Ovary (tissue), 9 donors: ENCODE data around the gene SGK1. TPM values are rescaled to one million over a fixed set of nuclear protein-coding genes. Genes with fewer than 3 reads are reported as not detected.
A peak's percentile ranks its signal among the peaks of the same experiment; 100 is the strongest.
"Not testable (repeated sequence)": the region's sequence is repeated elsewhere in the genome, so short reads cannot be mapped to it uniquely, and the experiment has no call there.

ENCODE experiments used
- DNase-seq, 5 donors: peaks; one replicate each; pipeline ENCODE4 v3.0.0-alpha.2; 2019 to 2020
- H3K27ac ChIP-seq, 2 donors: fragments of 200-600 bp; one replicate each; pipeline versions ENCODE4 v1.5.1 to v1.8.0; 2019 to 2022
- H3K27me3 ChIP-seq: fragments of 200-600 bp; one replicate; pipeline ENCODE4 v1.8.0; 2022
- H3K36me3 ChIP-seq: fragments of 200-600 bp; sonication (generic); one replicate; pipeline ENCODE4 v1.5.1; 2019
- H3K4me1 ChIP-seq: one replicate; pipeline ENCODE4 v1.8.1; 2013; ENCODE audit warnings: mild to moderate bottlenecking, moderate library complexity; ENCODE audit not compliant: insufficient read depth
- H3K4me3 ChIP-seq: fragments of 200-600 bp; sonication (generic); one replicate; pipeline ENCODE4 v1.5.1; 2017
- H3K9me3 ChIP-seq, 2 donors: fragments of 200-600 bp in 1 of 2; sonication (generic) in 1 of 2; one replicate each; pipeline versions ENCODE4 v1.5.1 to v1.8.1; 2013 to 2019; ENCODE audit warnings: mild to moderate bottlenecking in 1 of 2, moderate library complexity in 1 of 2
- CTCF ChIP-seq, 3 donors: fragments of 450-650 bp in 2 of 3; fragments of 200-600 bp in 1 of 3; IDR thresholded peaks; one replicate each; pipeline versions ENCODE4 v1.5.1 to v1.8.0; 2016 to 2022; ENCODE audit warnings: antibody characterized with exemption in 3 of 3, mild to moderate bottlenecking in 1 of 3
- EP300 ChIP-seq: sonication (generic); formaldehyde crosslinking; IDR thresholded peaks from one replicate; pipeline ENCODE4 v1.6.1; 2017; ENCODE audit warnings: antibody characterized with exemption
- POLR2A ChIP-seq: fragments of 450-650 bp; IDR thresholded peaks from one replicate; pipeline ENCODE4 v1.6.1; 2017; ENCODE audit warnings: antibody characterized with exemption, mild to moderate bottlenecking, moderate library complexity
- WGBS, 3 donors: extraction: QIAGEN DNeasy Blood & Tissue Kit in 1 of 3; methylation state at CpG; one replicate each; pipeline versions ENCODE4 v1.1.5 to v1.1.7; 2013 to 2017; 5-methylcytosine and 5-hydroxymethylcytosine counted together
- intact Hi-C, 4 donors: fragments of 100-400 bp; cut with DNase I; formaldehyde crosslinking; loops; one replicate each; pipeline versions ENCODE4 v1.11.0 to v1.15.1; 2022 to 2023
- polyA plus RNA-seq, 2 donors: library from polyadenylated mRNA; stranded (reverse); fragments of 200-250 nt in 1 of 2; fragments of 350-450 nt in 1 of 2; fragmentation: Illumina TruSeq in 1 of 2; extraction: RNeasy Lipid Tissue Mini Kit (QIAGEN cat#74804) in 1 of 2; gene quantifications; one replicate each; pipeline ENCODE4 v1.2.3, GENCODE V29; 2013 to 2014
- total RNA-seq, 7 donors: library from RNA; depleted of rRNA in 2 of 7; stranded (reverse); fragments of >200 nt in 2 of 7; fragmentation: NEBNext Ultra II Directional in 3 of 7; extraction: Animal tissue kit (Norgen Biotek cat#: 25700) in 3 of 7; gene quantifications; one replicate each; pipeline versions ENCODE4 v1.1.0 to v1.2.4, GENCODE V29; 2016 to 2023
- donor health status: DM: no; HTN: no; CAD: no; lungs with moderate emphysema.
- donor health status: DM: no; HTN: no; CAD: no.
- donor health status: Bipolar disorder and iron deficiency.
- donor health status: DM: yes; HTN: yes; CAD: no.
- donor health status: DM: no; HTN: no; CAD: no.
- donor health status: DM: yes; HTN: yes; CAD: no.

Gene SGK1
- total and polyA plus RNA-seq, 9 donors = 124 to 610 (median 174) TPM

GRCh38 chr6:134321246-134321645 is 3.3 kb upstream of the SGK1 start:
- no peak for DNase-seq
- no peak for TF ChIP-seq EP300
- TF ChIP-seq CTCF (IDR thresholded peaks at IDR 0.05) = no peak
- no peak for TF ChIP-seq POLR2A
- Histone ChIP-seq H3K4me3 (no peak overlapping the region), H3K27ac (no peak overlapping the region), H3K9me3 (no peaks in the 10 kb centered on the region), H3K27me3 (no peaks in the 10 kb centered on the region), H3K4me1 (no peaks in the 10 kb centered on the region), H3K36me3 (no peaks in the 10 kb centered on the region)
- intact Hi-C loops = no loop called here
- 92 to 93% (median 92%) methylated on average over 3 of the region's 3 CpGs for WGBS, 3 donors

- not testable (repeated sequence) for H3K4me1 ChIP-seq, H3K27me3 ChIP-seq, H3K9me3 ChIP-seq, DNase-seq, H3K4me3 ChIP-seq, H3K36me3 ChIP-seq, H3K27ac ChIP-seq
- intact Hi-C loops = loop anchor here in 3 of 4 donors (5.0 to 10.0 kb wide), 3 partner anchors 75 to 315 kb away; no protein-coding TSS in a partner anchor
- WGBS, 3 donors = 47 to 89% (median 84%) methylated on average over 2 of the region's 2 CpGs
These were observed 1.8 kb upstream of the SGK1 start for GRCh38 chr6:134319686-134320085.

DNA sequence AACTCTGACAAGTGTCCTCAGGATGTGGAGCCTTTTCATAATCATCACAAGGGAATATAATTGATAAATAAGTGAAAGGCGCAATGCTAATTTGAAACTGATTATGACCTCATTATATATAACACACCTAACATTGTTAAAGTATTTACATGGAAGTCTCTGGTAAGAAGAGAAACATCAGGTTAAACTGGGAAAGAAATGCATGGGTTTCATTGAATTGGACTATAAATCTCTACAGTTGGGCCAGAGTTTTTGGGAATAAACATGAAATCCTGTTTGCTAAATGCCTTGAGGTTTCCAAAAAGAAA is 1.0 kb upstream of the SGK1 start:
- 94 to 100% (median 97%) methylated on average over 1 of the region's 1 CpG for WGBS, 3 donors
- intact Hi-C loops = loop anchor here in 3 of 4 donors (5.0 to 10.0 kb wide), 3 partner anchors 74 to 316 kb away; no protein-coding TSS in a partner anchor
- no peak for TF ChIP-seq POLR2A
- no peak for TF ChIP-seq CTCF (IDR thresholded peaks at IDR 0.05)
- no peak for TF ChIP-seq EP300

DNA sequence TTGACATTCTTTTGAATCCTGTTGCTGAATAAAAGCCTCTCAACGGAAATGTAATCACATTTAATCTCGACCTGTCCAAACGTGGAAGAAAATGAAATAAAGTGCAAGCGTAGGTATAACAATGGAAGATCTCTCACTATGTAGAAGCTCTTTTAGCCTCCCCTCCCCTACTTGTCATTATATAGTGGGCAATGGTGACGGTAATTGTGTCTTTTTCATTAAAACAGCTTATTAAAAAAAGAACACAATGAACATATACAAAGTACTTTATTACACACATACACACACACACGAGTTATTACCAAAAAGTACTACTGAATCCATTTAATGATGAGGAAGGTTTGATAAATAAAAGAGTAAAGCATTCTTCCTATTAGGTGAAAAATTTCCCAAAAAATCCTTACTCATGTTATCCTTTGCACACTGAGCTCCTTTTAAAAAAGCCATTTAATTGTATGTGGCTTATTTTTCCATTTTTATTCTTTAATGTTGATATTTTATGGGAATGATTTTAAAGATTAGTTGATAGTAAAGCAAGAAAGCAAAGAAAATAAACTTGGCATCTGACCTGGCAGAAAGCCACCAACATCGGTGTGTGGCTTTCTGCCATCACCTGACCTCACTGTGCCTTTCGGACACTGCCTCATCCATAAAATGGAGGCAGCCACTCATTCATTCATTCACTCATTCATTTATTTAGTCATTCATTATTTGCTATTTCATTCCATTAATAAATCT is 493 bp upstream of the SGK1 start:
- intact Hi-C loops = loop anchor here in 3 of 4 donors (5.0 to 10.0 kb wide), 3 partner anchors 74 to 316 kb away; no protein-coding TSS in a partner anchor
- no peak for TF ChIP-seq POLR2A
- TF ChIP-seq CTCF (IDR thresholded peaks at IDR 0.05) = no peak
- TF ChIP-seq EP300 = no peak
- Histone ChIP-seq H3K9me3 (no peaks in the 10 kb centered on the region), H3K27ac (peak overlapping the region in 1 of 2 donors; percentile 83), H3K27me3 (no peaks in the 10 kb centered on the region), H3K4me1 (peaks cover 1% of the 10 kb centered on the region), H3K4me3 (peak overlapping the region; percentile 42), H3K36me3 (no peaks in the 10 kb centered on the region)
- DNase-seq = peak in 1 of 5 donors; percentile 51
- 9 to 19% (median 10%) methylated on average over 8 of the region's 8 CpGs for WGBS, 3 donors

More for the DNA sequence above, 1.0 kb upstream of the SGK1 start:
- no peaks in the 10 kb centered on the region for H3K27me3 ChIP-seq
- no peak overlapping the region for H3K4me3 ChIP-seq
- H3K27ac ChIP-seq = peak overlapping the region in 1 of 2 donors; percentile 83
- no peaks in the 10 kb centered on the region for H3K4me1 ChIP-seq
- DNase-seq = no peak
- H3K36me3 ChIP-seq = no peaks in the 10 kb centered on the region
- H3K9me3 ChIP-seq = no peaks in the 10 kb centered on the region

DNA sequence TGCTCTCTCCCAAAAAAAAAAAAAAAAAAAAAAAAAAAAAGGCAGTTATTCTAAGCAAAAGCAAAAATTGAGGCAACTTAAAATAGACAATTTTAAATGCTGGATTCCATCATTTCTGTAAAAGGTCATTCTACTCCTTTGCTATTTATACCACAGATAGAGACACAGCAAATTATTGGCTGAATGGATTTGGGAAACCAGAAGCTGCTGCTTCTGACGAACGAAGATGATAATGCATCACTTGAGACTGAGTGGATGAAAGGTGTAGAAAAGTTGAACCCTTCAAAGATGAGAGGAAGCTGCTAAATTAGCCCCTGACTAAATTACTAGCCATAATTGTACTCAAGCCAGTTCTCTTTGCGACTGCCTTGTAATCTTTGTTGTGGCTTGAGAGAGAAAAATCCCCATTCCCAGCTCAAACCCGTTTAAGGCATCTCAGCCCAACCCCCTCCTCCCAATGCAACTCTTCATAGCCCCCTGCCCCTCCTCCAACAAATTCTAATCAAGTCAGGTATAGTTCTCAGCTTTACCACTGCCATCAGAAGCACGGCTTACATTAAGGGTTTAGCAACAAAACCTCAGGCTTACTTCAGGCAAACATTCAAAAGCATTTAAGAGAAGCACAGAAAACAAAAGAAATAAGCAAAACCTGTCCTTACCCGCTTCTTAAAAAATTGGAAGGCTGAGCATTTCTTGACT is 1.0 kb downstream of the SGK1 start:
- Histone ChIP-seq H3K4me3 (peak overlapping the region; percentile 42), H3K27me3 (no peaks in the 10 kb centered on the region), H3K27ac (peak overlapping the region; percentile 68 to 83), H3K9me3 (no peaks in the 10 kb centered on the region), H3K36me3 (no peaks in the 10 kb centered on the region), H3K4me1 (peaks cover 8% of the 10 kb centered on the region)
- TF ChIP-seq EP300 (no peak), POLR2A (no peak), CTCF (IDR thresholded peaks at IDR 0.05) (no peak)
- intact Hi-C loops = loop anchor here in 3 of 4 donors (5.0 to 10.0 kb wide), 3 partner anchors 72 to 318 kb away; no protein-coding TSS in a partner anchor
- peak in 1 of 5 donors; percentile 40 for DNase-seq
- 5 to 8% (median 5%) methylated on average over 6 of the region's 6 CpGs for WGBS, 3 donors
